Fibroblast of skin of left biceps (primary cell): ENCODE results near the gene ADM5.

ENCODE experiments used
- DNase-seq, 2 experiments: peaks; one replicate each; pipeline ENCODE4 v3.0.0-alpha.2; 2013; ENCODE audit warnings: low read depth in 2 of 2

Gene ADM5, protein sequence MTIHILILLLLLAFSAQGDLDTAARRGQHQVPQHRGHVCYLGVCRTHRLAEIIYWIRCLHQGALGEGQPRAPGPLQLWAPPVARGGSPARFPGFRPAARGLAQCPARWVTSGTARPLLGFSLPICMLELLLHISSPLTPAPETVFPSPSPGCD

DNA sequence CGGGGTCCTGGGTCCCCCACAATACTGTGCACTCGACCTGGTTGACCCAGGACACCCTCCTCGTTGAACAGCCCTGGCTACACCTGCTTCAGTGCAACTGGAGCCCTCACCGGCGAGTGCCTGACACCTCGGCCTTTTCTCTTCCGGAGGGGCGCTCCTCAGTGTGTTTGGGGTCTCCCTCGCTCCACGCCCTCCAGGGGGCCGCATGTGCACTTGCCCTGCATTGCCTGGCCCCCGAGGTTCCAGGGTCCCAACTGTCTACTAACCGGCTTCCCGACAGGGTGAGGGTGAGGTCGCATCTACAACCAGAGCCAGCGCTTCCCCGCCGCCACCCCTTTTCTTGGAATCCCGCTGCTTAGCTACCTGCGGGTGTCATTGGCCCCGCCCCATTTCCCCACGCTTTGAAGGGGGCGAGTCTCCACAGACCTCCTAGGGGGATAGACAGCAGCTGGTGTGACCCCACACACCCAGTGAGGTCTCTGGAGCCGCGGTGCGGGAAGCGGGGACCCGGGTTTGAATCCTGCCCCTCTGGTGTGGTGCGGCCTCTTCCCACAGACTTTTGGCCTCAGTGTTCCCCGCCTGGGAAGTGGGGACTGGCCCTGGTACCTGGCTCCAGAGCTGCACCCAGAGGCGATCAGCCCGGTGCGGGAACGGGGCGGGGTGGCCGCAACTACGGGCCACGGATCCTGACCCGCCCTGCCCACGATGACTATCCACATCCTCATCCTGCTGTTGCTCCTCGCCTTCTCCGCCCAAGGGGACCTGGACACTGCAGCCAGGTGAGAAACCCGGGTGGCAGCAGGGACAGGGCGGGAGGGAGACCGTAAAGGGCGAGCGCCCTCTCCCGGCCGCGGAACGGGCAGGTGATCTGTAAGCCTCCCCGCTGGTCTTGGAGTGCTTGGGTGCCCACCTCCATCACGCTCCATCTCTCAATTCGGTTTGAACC, at the start of gene ADM5:
Gene ADM5, plus strand, starts transcription at position 462 of the 946 bp plus-strand sequence. Its CDS starts 244 bp downstream, at position 706.
- DNase-seq: no peak

DNA sequence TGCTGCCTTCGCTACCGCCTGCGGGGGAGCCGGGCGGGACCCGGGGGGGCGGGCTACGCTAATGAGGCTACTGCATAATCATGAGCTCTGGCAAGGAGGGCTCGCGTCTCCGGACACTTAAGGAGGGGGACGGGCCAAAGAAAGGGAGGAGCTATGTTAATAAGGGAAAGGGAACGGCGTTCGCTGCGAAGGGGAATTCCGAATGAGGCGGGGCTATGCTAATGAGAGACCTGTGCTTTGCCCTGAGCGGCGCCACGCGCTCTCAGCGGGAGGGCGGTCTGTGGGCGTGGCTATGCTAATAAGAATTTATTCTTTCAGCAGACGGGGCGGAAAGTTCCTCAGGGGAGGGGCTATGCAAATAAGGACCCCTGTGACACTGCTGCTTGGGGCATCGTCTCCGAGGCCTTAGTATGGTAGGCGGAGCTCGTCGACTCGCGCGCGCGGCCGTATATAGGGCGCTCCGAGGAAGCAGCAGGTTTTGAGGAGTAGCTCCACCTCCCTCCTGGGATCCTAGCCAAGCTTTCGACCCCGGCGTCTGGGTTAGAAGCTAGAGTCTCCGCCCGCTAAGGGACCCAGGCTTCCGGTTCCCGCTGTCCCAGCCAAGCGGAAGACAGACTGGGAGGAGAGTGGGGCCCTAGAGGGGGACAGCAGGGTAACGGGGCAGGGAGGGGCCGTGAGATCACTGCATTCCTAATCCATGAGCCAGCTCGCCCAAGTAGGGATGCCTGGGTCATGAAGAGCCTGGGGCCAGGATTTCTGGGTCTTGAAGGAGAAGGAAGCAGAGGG, 49.1 kb upstream of the ADM5 start, which contains the start of gene RRAS:
Gene RRAS, minus strand, starts transcription at position 31 of the 786 bp plus-strand sequence. CDS start 45 bp downstream, outside the sequence.
- DNase-seq: peak; percentile 100

DNA sequence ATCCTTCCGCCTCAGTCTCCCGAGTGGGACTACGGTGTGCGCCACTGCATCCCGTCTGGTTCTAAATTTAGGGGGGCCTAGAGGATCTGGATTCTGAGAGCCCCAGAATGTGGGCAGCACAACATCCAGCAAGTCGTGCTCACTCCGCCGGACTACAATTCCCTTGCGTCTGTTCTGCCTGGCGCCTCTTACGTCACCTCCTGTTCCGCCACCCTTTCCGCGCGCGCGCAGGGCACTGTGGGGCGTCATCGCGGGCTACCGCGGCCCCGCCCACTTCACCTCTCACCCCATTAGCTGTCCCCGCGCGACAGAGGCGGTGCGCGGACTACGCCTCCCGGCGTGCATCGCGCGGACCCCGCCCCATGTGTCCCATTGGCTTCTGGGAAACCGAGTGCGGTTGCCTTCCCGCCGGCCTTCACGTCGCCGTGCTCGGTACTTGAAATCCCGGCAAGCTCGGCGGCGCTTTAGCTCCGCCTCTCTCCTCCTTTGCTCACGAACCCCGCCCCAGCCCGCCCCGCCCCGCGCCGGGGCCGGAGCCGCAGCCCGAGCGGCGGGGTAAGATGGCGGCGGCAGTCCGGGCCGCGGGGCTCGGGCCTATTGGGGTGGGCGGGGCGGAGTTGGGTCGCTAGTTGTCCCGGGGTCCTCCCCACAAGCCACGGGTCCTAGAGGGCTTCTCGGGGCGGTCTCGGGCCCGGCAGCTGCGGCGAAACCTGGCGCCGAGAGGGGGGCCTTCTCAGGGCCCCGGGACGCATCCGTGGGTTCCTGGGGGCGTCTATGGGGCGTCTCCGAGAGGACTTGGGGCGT, 47.5 kb upstream of the ADM5 start, which contains the start of gene SCAF1:
Gene SCAF1, plus strand, starts transcription at position 522 of the 804 bp plus-strand sequence. CDS start 2,818 bp downstream, outside the sequence.
- DNase-seq: peak; percentile 99

DNA sequence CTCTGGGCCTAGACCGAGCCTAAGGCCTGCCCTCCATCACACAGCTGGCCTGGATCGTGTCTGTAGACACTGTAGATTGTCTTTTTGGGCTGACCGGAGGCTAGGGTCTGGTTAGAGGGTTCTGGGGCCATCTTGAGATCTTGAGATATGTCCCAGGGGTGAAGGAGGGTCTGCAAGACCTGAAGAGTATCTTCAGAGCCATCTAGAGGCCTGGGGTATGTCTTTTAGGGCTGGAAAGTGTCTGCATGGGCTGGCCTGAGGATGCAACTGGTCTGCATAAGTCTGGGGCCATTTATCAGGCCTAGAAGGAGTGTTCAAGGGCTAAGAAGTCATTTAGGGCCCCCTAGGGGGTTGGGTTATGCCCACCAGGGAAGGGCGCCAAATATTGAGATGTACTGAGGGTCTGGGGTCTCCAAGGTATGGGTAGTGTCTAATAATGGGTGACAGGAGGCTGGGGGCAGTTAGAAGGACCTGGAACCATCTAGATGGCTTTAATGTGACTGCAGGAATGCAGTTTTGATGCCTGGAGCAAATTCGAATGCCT, 46.8 kb upstream of the ADM5 start:
- no peak for DNase-seq

DNA sequence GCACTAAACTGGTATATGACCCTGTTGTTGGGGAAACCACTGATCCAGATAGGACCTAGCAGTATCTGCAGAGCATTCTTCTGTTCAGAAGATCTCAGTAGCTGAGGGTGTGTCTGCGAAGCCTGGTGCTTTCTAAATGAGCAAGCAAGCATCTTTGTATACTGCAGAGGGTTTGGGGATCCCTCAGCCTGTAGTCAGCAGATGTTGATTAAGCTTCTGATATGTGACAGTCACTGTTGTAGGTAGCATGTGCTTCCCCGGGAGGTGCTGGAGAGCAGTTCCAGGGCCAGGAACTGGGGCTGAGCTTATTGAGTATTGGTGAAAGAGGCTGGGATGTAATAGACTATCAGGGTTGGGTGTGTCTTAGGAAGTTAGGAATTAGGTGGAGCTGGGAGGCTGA, 45.9 kb upstream of the ADM5 start:
- no peak for DNase-seq

DNA sequence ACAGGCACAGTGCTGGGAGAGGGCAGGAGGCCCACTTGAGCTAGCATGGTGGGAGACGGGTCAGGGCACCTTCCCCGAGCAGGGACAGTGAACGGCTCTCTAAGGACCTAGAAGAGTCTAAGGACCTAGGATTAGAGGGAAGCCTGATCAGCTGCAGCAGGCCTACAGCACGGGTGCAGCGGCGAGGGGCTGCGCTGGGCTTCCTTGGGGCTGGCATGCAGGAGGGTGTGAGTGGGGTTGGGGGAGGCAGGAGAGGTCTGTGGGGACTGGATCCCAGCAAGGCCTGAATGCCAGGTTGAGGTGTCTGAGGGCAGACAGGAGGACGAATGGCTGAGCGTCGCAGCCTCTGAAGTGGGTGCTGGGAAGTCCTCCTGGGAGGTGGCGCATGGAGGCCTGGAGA, 43.8 kb upstream of the ADM5 start:
- no peak for DNase-seq

DNA sequence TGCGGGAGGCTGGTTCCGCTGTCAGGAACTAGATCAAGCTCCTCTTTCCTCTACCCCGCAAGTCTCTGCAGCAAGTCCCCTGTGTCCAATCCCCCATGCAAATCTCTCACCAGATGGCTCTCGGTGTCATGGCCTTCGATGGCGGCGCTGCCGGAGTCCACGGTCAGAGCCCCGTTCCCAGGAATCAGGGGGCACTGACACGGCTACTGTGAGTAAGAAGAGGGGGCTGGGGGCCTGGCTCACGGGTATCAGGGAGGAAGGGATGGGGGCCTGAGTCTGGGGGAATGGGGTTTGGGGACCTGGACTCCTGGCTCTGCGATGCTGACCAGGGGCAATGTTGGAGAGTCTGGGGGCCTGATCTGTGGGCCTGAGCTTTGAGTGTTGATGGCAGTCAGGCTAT, 43.4 kb upstream of the ADM5 start:
- no peak for DNase-seq

DNA sequence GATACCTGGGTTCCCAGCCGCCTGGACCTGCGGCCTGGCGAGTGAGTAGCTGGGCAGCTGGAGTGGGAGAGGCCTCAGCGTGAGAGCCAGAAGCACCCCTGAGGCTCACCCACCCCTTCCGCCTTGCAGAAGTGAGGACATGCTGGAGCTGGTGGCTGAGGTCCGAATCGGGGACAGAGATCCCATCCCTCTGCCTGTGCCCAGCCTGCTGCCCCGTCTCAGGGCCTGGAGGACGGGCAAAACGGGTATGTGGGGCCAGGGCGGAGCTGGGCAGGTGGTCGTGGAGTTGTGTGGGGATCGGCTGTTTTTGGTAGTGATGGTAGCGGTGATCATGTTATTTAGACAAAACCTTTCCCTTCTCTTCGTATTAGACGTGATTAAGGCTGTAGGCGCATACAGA, 42.8 kb upstream of the ADM5 start:
- no peak for DNase-seq

DNA sequence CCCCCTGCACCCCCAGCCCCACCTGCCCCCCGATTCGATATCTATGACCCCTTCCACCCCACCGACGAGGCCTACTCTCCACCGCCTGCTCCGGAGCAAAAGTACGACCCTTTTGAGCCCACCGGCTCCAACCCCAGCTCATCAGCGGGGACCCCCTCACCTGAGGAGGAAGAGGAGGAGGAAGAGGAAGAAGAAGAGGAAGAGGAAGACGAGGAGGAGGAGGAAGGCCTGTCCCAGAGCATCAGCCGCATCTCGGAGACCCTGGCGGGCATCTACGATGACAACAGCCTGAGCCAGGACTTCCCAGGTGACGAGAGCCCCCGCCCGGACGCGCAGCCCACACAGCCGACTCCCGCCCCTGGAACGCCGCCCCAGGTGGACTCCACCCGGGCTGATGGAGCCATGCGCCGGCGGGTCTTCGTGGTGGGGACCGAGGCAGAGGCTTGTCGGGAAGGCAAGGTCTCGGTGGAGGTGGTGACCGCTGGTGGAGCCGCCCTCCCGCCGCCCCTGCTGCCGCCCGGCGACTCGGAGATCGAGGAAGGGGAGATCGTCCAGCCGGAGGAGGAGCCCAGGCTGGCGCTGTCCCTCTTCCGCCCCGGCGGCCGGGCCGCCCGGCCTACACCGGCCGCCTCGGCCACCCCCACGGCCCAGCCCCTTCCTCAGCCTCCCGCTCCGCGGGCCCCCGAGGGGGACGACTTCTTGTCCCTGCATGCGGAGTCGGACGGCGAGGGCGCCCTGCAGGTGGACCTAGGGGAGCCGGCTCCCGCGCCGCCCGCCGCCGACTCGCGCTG, 38.2 kb upstream of the ADM5 start:
- no peak for DNase-seq

DNA sequence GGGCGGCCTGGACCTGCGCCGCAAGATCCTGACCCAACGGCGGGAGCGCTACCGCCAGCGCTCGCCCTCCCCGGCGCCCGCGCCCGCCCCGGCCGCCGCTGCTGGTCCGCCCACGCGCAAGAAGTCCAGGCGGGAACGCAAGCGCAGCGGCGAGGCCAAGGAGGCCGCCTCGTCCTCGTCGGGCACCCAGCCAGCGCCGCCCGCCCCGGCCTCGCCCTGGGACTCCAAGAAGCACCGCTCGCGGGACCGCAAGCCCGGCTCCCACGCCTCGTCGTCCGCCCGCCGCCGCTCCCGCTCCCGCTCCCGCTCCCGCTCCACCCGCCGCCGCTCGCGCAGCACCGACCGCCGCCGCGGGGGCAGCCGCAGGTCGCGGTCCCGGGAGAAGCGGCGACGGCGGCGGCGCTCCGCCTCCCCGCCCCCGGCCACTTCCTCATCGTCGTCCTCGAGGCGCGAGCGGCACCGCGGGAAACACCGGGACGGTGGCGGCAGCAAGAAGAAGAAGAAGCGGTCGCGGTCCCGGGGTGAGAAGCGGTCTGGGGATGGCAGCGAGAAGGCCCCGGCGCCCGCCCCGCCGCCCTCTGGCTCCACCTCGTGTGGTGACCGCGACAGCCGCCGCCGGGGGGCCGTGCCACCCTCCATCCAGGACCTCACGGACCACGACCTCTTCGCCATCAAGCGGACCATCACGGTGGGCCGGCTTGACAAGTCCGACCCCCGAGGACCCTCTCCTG, 37.4 kb upstream of the ADM5 start:
- DNase-seq: no peak

DNA sequence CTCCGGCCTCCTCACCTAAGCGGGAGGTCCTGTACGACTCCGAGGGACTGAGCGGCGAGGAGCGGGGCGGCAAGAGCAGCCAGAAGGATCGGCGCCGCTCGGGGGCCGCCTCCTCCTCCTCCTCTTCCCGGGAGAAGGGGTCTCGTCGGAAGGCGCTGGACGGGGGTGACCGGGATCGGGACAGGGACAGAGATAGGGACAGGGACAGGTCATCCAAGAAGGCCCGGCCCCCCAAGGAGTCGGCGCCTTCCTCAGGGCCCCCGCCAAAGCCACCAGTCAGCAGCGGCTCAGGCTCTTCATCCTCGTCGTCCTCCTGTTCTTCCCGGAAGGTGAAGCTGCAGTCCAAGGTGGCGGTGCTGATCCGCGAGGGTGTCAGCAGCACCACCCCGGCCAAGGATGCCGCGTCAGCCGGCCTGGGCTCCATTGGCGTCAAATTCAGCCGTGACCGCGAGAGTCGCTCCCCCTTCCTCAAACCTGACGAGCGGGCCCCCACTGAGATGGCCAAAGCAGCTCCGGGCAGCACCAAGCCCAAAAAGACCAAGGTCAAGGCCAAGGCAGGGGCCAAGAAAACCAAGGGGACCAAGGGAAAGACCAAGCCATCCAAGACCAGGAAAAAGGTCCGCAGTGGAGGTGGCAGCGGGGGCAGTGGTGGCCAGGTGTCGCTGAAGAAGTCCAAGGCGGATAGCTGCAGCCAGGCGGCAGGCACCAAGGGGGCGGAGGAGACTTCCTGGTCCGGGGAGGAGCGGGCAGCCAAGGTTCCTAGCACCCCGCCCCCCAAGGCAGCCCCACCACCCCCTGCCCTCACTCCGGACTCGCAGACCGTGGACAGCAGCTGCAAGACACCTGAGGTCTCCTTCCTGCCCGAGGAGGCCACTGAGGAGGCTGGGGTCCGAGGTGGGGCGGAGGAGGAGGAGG, 36.6 kb upstream of the ADM5 start:
- no peak for DNase-seq

DNA sequence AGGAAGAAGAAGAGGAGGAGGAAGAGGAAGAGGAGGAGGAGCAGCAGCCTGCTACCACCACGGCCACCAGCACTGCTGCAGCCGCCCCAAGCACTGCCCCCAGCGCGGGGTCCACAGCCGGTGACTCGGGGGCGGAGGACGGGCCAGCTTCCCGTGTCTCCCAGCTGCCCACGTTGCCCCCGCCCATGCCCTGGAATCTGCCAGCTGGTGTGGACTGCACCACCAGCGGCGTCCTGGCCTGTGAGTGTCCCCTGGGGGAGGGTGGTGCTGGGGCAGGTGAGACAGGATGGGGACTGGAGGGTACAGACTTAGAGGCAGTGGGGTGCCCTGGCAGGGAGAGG, 36.0 kb upstream of the ADM5 start:
- DNase-seq: no peak

DNA sequence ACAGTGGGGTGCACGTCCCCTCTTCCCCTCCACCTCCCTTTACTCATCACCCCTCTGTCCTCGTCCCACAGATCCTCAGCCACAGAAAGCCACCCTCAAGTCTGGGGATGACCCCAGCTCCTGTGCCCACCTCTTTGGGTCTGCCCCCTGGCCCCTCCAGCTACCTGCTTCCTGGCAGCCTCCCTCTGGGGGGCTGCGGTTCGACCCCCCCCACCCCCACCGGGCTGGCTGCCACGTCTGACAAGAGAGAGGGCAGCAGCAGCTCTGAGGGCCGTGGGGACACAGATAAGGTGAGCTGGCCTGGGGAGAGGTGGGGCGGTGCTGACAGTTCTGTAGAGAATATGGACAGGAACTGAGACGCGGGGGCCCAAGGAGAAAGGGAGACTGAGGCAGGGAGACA, 34.8 kb upstream of the ADM5 start:
- DNase-seq: no peak

DNA sequence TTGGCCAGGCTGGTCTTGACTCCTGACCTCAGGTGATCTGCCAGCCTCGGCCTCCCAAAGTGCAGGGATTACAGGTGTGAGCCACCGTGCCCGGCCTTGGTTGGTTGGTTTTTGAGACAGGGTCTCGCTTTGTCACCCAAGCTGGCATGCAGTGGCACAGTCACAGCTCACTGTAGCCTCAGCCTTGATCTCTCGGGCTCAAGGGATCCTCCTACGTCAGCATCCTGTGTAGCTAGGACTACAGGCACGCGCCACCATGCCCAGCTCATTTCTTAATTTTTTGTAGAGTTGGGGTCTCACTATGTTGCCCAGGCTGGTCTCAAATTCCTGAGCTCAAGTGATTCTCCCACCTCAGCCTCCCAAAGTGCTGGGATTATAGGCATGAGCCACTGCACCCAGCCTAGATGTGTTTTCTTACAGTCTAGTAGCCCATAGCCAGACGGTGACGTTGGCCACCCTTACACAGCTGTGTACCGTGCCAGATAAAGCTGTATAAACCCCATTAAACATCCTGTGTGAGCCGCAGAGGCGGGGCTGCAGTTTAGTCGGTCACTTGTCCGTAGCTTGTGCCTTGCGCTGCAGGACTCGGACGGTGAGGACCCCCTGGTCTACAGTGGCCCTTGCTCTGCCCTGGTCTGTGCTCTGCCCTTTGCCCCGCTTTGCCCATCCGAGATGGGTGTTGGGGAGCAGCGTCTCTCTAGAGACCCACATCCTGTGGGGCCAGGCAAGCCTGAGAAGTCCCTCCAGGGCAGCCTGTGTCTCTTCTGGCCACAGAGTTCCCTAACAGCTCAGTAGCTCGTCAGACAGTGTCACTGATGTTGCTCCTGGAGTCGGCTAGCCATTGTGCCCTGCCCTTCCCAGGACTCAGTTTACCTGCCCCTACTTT, 33.6 kb upstream of the ADM5 start:
- no peak for DNase-seq

DNA sequence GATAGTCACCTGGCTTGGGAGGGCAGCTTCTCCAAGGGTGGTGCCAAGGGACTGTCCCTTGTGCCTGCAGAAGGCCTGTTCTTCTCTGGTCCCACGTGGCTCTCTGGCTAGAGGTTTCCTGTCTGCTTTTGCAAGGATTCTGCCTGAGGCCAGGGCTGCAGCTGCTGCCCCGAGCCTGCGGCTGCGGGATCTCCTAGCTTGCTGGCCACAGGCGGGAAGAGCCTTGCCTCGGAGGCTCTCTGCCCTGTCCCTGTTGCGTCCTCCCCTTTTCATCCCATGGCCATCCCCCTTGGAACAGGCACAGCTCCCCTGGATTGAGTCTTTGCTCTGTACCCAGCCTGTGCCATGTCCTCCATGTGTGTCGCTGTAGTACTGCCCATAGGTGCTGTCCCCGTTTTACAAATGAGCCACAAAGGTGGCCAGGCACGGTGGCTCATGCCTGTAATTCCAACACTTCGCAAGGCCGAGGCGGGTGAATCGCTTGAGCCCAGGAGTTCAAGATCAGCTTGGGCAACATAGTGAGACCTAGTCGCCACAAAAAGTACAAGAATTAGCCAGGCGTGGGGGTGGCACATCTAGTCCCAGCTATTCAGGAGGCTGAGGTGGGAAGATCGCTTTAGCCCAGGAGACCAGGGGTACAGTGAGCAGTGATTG, 32.8 kb upstream of the ADM5 start:
- no peak for DNase-seq

DNA sequence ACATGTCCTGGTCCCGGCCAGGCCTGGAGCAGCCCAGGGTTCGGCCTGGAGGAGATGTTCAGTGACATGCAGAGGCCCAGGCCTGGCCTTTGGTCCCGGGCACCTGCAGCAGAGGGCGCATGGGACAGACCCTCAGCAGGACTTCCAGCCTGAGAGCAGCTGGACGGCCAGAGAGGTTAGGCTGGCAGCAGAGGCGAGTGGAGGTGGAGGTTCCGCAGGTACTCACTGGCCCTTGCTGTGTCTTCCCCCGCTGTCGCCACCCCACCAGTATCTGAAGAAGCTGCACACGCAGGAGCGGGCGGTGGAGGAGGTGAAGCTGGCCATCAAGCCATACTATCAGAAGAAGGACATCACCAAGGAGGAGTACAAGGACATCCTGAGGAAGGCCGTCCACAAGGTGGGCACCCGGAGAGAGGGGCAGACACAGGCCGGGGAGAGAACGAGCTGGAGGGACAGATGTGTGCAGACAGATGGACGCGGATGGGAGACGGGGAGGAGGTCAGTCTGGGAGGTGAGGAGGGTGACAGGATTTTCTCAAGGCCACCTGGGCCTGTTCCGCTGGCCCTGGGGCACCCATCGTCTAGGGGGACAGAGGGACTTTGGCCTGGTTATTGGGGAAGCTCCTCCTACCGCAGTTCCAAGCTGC, 31.8 kb upstream of the ADM5 start:
- DNase-seq: no peak

DNA sequence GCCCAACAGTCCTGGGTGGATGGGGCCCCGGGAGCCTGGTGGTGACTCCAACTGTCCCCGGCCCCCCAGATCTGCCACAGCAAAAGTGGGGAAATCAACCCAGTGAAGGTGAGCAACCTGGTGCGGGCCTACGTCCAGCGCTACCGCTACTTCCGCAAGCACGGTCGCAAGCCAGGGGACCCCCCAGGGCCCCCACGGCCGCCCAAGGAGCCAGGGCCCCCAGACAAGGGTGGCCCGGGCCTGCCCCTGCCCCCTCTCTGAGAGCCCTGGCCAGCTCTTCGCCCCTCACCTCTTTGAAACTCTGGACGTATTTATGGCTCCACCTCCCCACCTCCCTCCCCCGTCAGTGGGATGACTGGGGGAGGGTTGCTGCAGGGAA, 31.3 kb upstream of the ADM5 start:
- no peak for DNase-seq
